HepG2 (cell line): ENCODE measurements around the gene NCAPD2. TPM values are rescaled to one million over a fixed set of nuclear protein-coding genes. Genes with fewer than 3 reads are reported as not detected.

Experiments
- CAMTA2 ChIP-seq: sonication (generic); formaldehyde crosslinking; IDR thresholded peaks from 2 replicates; pipeline ENCODE4 v1.4.0; 2020; ENCODE audit warnings: mild to moderate bottlenecking, missing genetic modification reagents, borderline replicate concordance
- CBX5 ChIP-seq: sonication (generic); formaldehyde crosslinking; IDR thresholded peaks from 2 replicates; pipeline ENCODE4 v1.4.0; 2020; ENCODE audit warnings: missing genetic modification reagents, borderline replicate concordance
- DDIT3 ChIP-seq: sonication (generic); formaldehyde crosslinking; IDR thresholded peaks from 2 replicates; pipeline ENCODE4 v1.4.0; 2020; ENCODE audit warnings: mild to moderate bottlenecking, missing genetic modification reagents
- FLYWCH1 ChIP-seq: sonication (generic); formaldehyde crosslinking; IDR thresholded peaks from 2 replicates; pipeline ENCODE4 v1.8.1; 2023; ENCODE audit warnings: mild to moderate bottlenecking, missing genetic modification reagents
- FOSL2 ChIP-seq: sonication (generic); formaldehyde crosslinking; IDR thresholded peaks from 2 replicates; pipeline ENCODE4 v1.4.0; 2020; ENCODE audit warnings: missing genetic modification reagents
- GABPB1 ChIP-seq: IDR thresholded peaks from 2 replicates; pipeline ENCODE4 v1.6.1; 2016; ENCODE audit warnings: mild to moderate bottlenecking, missing genetic modification reagents, moderate library complexity, missing compliant biosample characterization
- KMT2A ChIP-seq: sonication (generic); formaldehyde crosslinking; IDR thresholded peaks from 2 replicates; pipeline ENCODE4 v1.4.0; 2020; ENCODE audit warnings: missing genetic modification reagents
- LCORL ChIP-seq, 2 experiments: fragments of 450-650 bp in 1 of 2; sonication (generic) in 1 of 2; formaldehyde crosslinking in 1 of 2; IDR thresholded peaks; 2 replicates each; pipeline versions ENCODE4 v1.5.0 to v1.6.1; 2017 to 2020; ENCODE audit warnings: antibody characterized with exemption in 1 of 2, missing genetic modification reagents in 1 of 2
- NFIC ChIP-seq: IDR thresholded peaks from 2 replicates; pipeline ENCODE4 v1.6.1; 2012; ENCODE audit warnings: mild to moderate bottlenecking, low read length, inconsistent platforms
- PAF1 ChIP-seq: IDR thresholded peaks from 2 replicates; pipeline ENCODE4 v1.6.1; 2016; ENCODE audit warnings: missing genetic modification reagents, missing compliant biosample characterization
- PAX8 ChIP-seq: sonication (generic); formaldehyde crosslinking; IDR thresholded peaks from 2 replicates; pipeline ENCODE4 v1.8.0; 2022; ENCODE audit warnings: mild to moderate bottlenecking, missing genetic modification reagents, borderline replicate concordance
- RBM39 ChIP-seq: fragments of 200-400 bp; formaldehyde crosslinking; IDR thresholded peaks from one replicate; pipeline ENCODE4 v1.6.1; 2018; ENCODE audit warnings: antibody characterized with exemption, mild to moderate bottlenecking, low read depth, low read length; ENCODE audit not compliant: poor library complexity, severe bottlenecking
- TARDBP ChIP-seq: sonication (generic); formaldehyde crosslinking; IDR thresholded peaks from 2 replicates; pipeline ENCODE4 v1.8.0; 2022; ENCODE audit warnings: mild to moderate bottlenecking, missing genetic modification reagents
- TIGD3 ChIP-seq: sonication (generic); formaldehyde crosslinking; IDR thresholded peaks from 2 replicates; pipeline ENCODE4 v1.5.1; 2020; ENCODE audit warnings: mild to moderate bottlenecking, missing genetic modification reagents, borderline replicate concordance
- USF2 ChIP-seq, 2 experiments: sonication (generic) in 1 of 2; formaldehyde crosslinking in 1 of 2; IDR thresholded peaks; 2 replicates each; pipeline versions ENCODE4 v1.5.1 to v1.6.1; 2011 to 2020; ENCODE audit warnings: borderline replicate concordance in 1 of 2, low read depth in 1 of 2, low read length in 1 of 2, mild to moderate bottlenecking in 1 of 2, missing genetic modification reagents in 1 of 2, moderate library complexity in 1 of 2
- YEATS4 ChIP-seq: sonication (generic); formaldehyde crosslinking; IDR thresholded peaks from 2 replicates; pipeline ENCODE4 v1.4.0; 2020; ENCODE audit warnings: missing genetic modification reagents, borderline replicate concordance
- ZNF468 ChIP-seq: sonication (generic); formaldehyde crosslinking; IDR thresholded peaks from 2 replicates; pipeline ENCODE4 v1.8.0; 2022; ENCODE audit warnings: mild to moderate bottlenecking, moderate library complexity, missing genetic modification reagents
- ZNF567 ChIP-seq: sonication (generic); formaldehyde crosslinking; IDR thresholded peaks from 2 replicates; pipeline ENCODE4 v1.8.1; 2023; ENCODE audit warnings: mild to moderate bottlenecking, missing genetic modification reagents, borderline replicate concordance
- ZNF572 ChIP-seq: sonication (generic); formaldehyde crosslinking; IDR thresholded peaks from 2 replicates; pipeline ENCODE4 v1.5.1; 2020; ENCODE audit warnings: mild to moderate bottlenecking, missing genetic modification reagents
- ZNF883 ChIP-seq: sonication (generic); formaldehyde crosslinking; IDR thresholded peaks from 2 replicates; pipeline ENCODE4 v1.5.1; 2020; ENCODE audit warnings: mild to moderate bottlenecking, missing genetic modification reagents; ENCODE audit errors: not compliant biosample characterization
- polyA plus RNA-seq, 8 experiments: library from polyadenylated mRNA; depleted of rRNA in 3 of 8; stranded (reverse) in 7 of 8; unstranded in 1 of 8; fragments of >200 nt; fragmentation: Illumina TruSeq in 4 of 8; extraction: Trizol in 4 of 8; gene quantifications; 2 replicates each; pipeline versions ENCODE4 v1.2.1 to v1.2.3, GENCODE V29; 2011 to 2016; ENCODE audit warnings: low read depth in 4 of 8, missing spikeins in 1 of 8, mixed read lengths in 1 of 8; ENCODE audit not compliant: insufficient read depth in 1 of 8
- total RNA-seq, 5 experiments: library from RNA; depleted of rRNA; stranded (reverse); fragments of >200 nt; fragmentation: Illumina TruSeq; extraction: Trizol; gene quantifications; 2 replicates each; pipeline ENCODE4 v1.2.3, GENCODE V29; 2016; ENCODE audit warnings: low read depth in 1 of 5

The NCAPD2 gene
- total and polyA plus RNA-seq, 2 of the 13 experiments (the other 11 are each of a cell fraction or from before 2014, with no cell fraction given) = 51.1 to 65.6 TPM

- TF ChIP-seq ZNF883 (peak; percentile 33), GABPB1 (CRISPR knock-in tag) (peak; percentile 97), TARDBP (CRISPR knock-in tag) (peak; percentile 50; the same call in 1 of the 2 replicates), RBM39 (no peak), USF2 (IDR thresholded peaks at IDR 0.05; ENCODE audit: low read depth, low read length) (no peak), USF2 (CRISPR knock-in tag; IDR thresholded peaks at IDR 0.05; ENCODE audit: borderline replicate concordance) (no peak; the same call in 1 of the 2 replicates), ZNF572 (CRISPR knock-in tag) (peak; percentile 53; the same call in 1 of the 2 replicates), DDIT3 (no peak), FLYWCH1 (no peak), PAX8 (CRISPR knock-in tag) (no peak), LCORL (IDR thresholded peaks at IDR 0.05) (no peak), LCORL (CRISPR knock-in tag; IDR thresholded peaks at IDR 0.05) (peak; percentile 51; the same call in 1 of the 2 replicates), TIGD3 (CRISPR knock-in tag) (0 out of 2 replicates have a peak, but pooled peaks have one; percentile 31), NFIC (0 out of 2 replicates have a peak, but pooled peaks have one; percentile 46), CAMTA2 (0 out of 2 replicates have a peak, but pooled peaks have one; percentile 25), ZNF567 (CRISPR knock-in tag) (no peak), YEATS4 (CRISPR knock-in tag) (no peak), PAF1 (CRISPR knock-in tag) (no peak), CBX5 (CRISPR knock-in tag) (no peak; the same call in 1 of the 2 replicates), KMT2A (CRISPR knock-in tag) (peak; percentile 81; the same call in 1 of the 2 replicates), FOSL2 (CRISPR knock-in tag) (no peak; the same call in 1 of the 2 replicates), ZNF468 (CRISPR knock-in tag) (no peak)
Measured at GRCh38 chr12:6492838-6493496, 935 bp upstream of the NCAPD2 start, which contains the start of gene MRPL51 (continued).
